ENCODE results near the gene KCTD11. TPM values are rescaled to one million over a fixed set of nuclear protein-coding genes. Genes with fewer than 3 reads are reported as not detected.
"Not testable (repeated sequence)": the region's sequence is repeated elsewhere in the genome, so short reads cannot be mapped to it uniquely, and the experiment has no call there.

The KCTD11 gene
- total and polyA plus RNA-seq, 2 of the 13 experiments (the other 11 are each of a cell fraction or from before 2014, with no cell fraction given), result 1.6 to 2.6 TPM

- FAIRE-seq (no peak), DNase-seq (ENCODE audit: low spot score) (no peak), ATAC-seq (no peak)
- ChIA-PET CTCF (ENCODE audit: low intra/inter-chr PET ratio, low total read pairs) (no interaction called here), POLR2A (interaction anchor here (1.2 to 2.7 kb wide), 2 partner anchors 8 to 23 kb away, joined by 3 to 16 read pairs; no protein-coding TSS in a partner anchor)
- Histone ChIP-seq H3K9me3 (ENCODE audit: low read length) (no peaks in the 10 kb centered on the region), H3K9ac (ENCODE audit: insufficient read depth, low read depth, low read length) (no peak within 1 kb of the TSS), H3K27me3 (ENCODE audit: control insufficient read depth in 1 of 2, insufficient read depth in 2 of 2, low read length in 2 of 2) (peaks cover 0 to 6% of the 10 kb centered on the region in 2 experiments; a peak in 4 of 5 replicates), H3K79me2 (ENCODE audit: insufficient read depth, low read length) (no peaks in the 10 kb centered on the region), H4K20me1 (ENCODE audit: insufficient read depth, low read length) (no peaks in the 10 kb centered on the region), H3K36me3 (replicated peaks in 1 of 2; ENCODE audit: control insufficient read depth in 1 of 2, insufficient read depth in 2 of 2, low read length in 2 of 2) (no peaks in the 10 kb centered on the region), H2AFZ (ENCODE audit: low read length) (no peak within 1 kb of the TSS), H3K27ac (ENCODE audit: extremely low read length, insufficient read depth, low read length) (no peak within 1 kb of the TSS), H3K4me3 (replicated peaks in 1 of 3; ENCODE audit: insufficient read depth in 1 of 3, low read depth in 2 of 3, low read length in 3 of 3) (peak within 1 kb of the TSS in 1 of 3 experiments; percentile 28; a peak in 1 of 6 replicates), H3K4me1 (ENCODE audit: insufficient read depth, low read length) (peaks cover 16% of the 10 kb centered on the region), H3K4me2 (ENCODE audit: low read depth, low read length) (peak within 1 kb of the TSS; percentile 54; the same call in 1 of the 2 replicates)
- BruUV-seq (replicated peaks), result no TSS peak
- WGBS (ENCODE audit: low lambda C conversion rate), result 37% methylated on average over 9 of the region's 17 CpGs
- TF ChIP-seq, protein P1, sequence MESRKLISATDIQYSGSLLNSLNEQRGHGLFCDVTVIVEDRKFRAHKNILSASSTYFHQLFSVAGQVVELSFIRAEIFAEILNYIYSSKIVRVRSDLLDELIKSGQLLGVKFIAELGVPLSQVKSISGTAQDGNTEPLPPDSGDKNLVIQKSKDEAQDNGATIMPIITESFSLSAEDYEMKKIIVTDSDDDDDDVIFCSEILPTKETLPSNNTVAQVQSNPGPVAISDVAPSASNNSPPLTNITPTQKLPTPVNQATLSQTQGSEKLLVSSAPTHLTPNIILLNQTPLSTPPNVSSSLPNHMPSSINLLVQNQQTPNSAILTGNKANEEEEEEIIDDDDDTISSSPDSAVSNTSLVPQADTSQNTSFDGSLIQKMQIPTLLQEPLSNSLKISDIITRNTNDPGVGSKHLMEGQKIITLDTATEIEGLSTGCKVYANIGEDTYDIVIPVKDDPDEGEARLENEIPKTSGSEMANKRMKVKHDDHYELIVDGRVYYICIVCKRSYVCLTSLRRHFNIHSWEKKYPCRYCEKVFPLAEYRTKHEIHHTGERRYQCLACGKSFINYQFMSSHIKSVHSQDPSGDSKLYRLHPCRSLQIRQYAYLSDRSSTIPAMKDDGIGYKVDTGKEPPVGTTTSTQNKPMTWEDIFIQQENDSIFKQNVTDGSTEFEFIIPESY (CRISPR knock-in tag; IDR thresholded peaks at IDR 0.05), result no peak
- no peak for TF ChIP-seq RAD51 (IDR thresholded peaks at IDR 0.05; ENCODE audit: borderline replicate concordance)
- no peak for TF ChIP-seq ZNF264 (CRISPR knock-in tag; IDR thresholded peaks at IDR 0.05)
- TF ChIP-seq ZNF629 (CRISPR knock-in tag; conservative IDR thresholded peaks at IDR 0.05), result peak; percentile 63
- in situ Hi-C loops (cut with HindIII; ENCODE audit: extremely low pct_ligation_motif_present, low pct_unique_long_range_greater_than_20kb), result no loop called here
- intact Hi-C loops (cut with micrococcal nuclease; ENCODE audit: unreplicated experiment), result no loop called here
Measured at GRCh38 chr17:7336240-7337175, 15.5 kb upstream of the KCTD11 start, which contains the start of gene ACAP1. Gene ACAP1 (plus strand): TSS chr17:7336529. CDS start chr17:7336735, 206 bp downstream.

GRCh38 chr17:7337600-7337999, 14.4 kb upstream of the KCTD11 start:
- H3K4me1 ChIP-seq (ENCODE audit: insufficient read depth, low read length), result peaks cover 16% of the 10 kb centered on the region
- H3K4me2 ChIP-seq (ENCODE audit: low read depth, low read length); intact Hi-C loops (cut with micrococcal nuclease; ENCODE audit: unreplicated experiment); H2AFZ ChIP-seq (ENCODE audit: low read length); H3K79me2 ChIP-seq (ENCODE audit: insufficient read depth, low read length); H3K36me3 ChIP-seq (replicated peaks in 1 of 2; ENCODE audit: control insufficient read depth in 1 of 2, insufficient read depth in 2 of 2, low read length in 2 of 2); H3K9ac ChIP-seq (ENCODE audit: insufficient read depth, low read depth, low read length); BruUV-seq (replicated peaks); in situ Hi-C loops (cut with HindIII; ENCODE audit: extremely low pct_ligation_motif_present, low pct_unique_long_range_greater_than_20kb); H3K27me3 ChIP-seq (ENCODE audit: control insufficient read depth in 1 of 2, insufficient read depth in 2 of 2, low read length in 2 of 2); H4K20me1 ChIP-seq (ENCODE audit: insufficient read depth, low read length); H3K4me3 ChIP-seq (replicated peaks in 1 of 3; ENCODE audit: insufficient read depth in 1 of 3, low read depth in 2 of 3, low read length in 3 of 3); ATAC-seq; H3K27ac ChIP-seq (ENCODE audit: extremely low read length, insufficient read depth, low read length); CTCF ChIA-PET (ENCODE audit: low intra/inter-chr PET ratio, low total read pairs); POLR2A ChIA-PET; H3K9me3 ChIP-seq (ENCODE audit: low read length); FAIRE-seq; DNase-seq (ENCODE audit: low spot score): not testable (repeated sequence)
- WGBS (ENCODE audit: low lambda C conversion rate), result 56% methylated on average over 7 of the region's 7 CpGs
